Activated CD8-positive, alpha-beta memory T cell treated with anti-CD3 and anti-CD28 coated beads for 36 hours (primary cell): ENCODE results near the gene CLEC14A. TPM values are rescaled to one million over a fixed set of nuclear protein-coding genes. Genes with fewer than 3 reads are reported as not detected.

ENCODE experiments used
- CTCF ChIA-PET: fragments of 350-600 bp; sonication (Branson Sonifier 250); formaldehyde crosslinking; loops from one replicate; lab custom pipeline; 2021; ENCODE audit warnings: antibody characterized with exemption; lab: Charles Lee
- POLR2A ChIA-PET: fragments of 350-600 bp; sonication (Branson Sonifier 250); formaldehyde crosslinking; loops from one replicate; lab custom pipeline; 2021; ENCODE audit warnings: antibody characterized with exemption; lab: Charles Lee
- total RNA-seq, 2 experiments: library from RNA; stranded (reverse); gene quantifications; one replicate each; pipeline ENCODE4 v1.2.3, GENCODE V29; 2021

Gene CLEC14A
- total RNA-seq, 2 experiments from 2014 or later, result not detected

DNA sequence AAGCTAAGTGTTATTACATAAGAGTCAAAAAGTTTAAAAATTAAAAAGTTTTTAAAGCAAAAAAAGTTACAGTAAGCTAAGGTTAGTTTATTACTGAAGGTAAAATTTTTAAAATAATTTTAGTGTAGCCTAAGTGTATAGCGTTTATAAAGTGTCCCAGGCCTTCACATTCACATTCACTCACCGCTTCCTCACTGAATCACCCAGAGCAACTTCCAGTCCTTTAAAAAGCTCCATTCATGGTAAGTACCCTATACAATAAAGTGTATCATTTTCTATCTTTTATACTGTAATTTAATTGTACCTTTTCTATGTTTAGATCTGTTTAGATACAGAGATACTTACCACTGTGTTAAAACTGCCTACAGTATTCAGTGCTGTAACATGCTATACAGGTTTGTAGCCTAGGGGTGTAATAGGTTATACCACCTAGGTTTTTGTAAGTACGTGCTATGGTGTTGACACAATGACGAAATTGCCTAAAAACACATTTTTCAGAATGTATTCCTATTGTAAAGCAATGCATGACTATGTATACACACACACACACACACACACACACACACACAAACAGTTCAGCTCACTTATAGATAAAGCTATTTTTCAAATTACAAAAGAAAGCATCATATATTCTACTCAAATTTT, 3.7 kb downstream of the CLEC14A start:
- POLR2A ChIA-PET, result no interaction called here
- CTCF ChIA-PET, result no interaction called here

DNA sequence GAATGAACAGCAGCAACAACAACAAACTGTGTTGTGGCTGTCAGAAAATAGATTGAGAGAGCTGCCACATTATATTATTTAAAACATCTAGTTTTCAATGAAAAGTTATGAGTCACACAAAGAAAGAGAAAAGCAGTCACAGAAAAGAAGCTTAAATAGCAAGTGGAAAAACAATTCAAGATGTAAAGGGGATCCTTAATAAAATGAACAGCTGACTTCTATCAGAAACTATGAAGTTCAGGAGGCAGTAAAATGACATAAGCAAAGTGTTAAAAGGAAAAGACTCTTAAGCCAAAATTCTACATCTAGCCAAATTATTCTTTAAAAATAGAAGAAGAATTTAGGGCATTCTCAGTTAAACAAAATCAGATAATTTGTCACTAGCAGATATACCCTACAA, 5.6 kb downstream of the CLEC14A start:
- ChIA-PET POLR2A (no interaction called here), CTCF (no interaction called here)

DNA sequence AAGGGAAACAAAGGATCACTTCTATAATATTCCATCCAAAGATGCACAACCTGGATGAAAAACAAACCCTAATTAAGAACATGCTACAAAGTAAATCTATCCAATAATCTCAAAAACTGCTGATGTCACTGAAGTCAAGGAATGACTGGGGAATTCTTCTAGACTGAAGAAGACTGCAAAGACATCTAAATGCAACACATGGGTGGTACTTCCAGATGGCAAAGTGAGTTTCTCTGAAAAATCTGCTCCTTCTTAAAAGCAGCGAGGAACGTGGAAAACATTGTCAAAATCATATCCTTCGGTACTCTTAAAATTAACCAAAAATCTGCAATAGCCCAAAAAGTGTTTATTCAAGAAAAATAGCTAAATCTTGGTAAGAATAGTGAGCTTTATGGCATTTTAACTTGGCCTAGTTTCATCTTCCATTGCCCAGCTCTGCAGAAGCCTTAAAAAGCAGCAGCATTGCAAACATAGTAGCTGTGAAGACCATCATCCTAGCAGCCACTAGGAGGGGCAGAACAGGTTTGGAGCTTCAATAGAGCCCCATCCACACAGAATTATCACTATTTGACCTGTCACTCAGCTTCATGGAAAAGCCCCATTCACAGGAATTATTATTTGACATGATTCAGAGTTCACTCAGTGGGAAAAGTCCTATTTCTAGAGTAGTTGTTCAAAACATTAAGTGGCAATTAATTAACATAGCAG, 7.4 kb downstream of the CLEC14A start:
- POLR2A ChIA-PET, result no interaction called here
- CTCF ChIA-PET, result no interaction called here

DNA sequence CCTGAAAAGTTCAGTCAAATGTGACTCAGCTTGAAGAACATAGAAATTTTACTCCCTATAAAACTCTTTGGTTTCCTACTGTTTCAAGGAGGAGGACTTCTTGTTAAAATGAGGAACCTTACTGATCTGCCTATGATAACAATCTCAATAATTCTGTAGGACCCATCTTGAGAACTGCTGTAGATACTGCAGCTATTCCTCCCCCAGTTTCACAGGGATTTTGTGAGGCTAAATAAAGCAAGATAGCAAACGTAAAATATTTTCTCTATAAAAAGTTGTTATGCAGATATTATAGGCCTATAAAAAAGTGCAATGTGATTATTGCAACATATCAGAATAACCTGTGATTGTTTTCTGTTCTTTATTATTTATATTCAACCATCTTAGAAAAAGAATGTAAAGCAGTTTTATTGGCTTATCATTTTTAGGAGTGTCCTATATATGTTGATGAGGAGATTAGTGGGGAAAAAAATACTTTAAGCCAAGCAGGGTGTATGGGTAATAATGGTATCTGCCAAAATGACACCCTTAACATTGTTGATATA, 12.1 kb downstream of the CLEC14A start:
- CTCF ChIA-PET, result no interaction called here
- POLR2A ChIA-PET, result no interaction called here

DNA sequence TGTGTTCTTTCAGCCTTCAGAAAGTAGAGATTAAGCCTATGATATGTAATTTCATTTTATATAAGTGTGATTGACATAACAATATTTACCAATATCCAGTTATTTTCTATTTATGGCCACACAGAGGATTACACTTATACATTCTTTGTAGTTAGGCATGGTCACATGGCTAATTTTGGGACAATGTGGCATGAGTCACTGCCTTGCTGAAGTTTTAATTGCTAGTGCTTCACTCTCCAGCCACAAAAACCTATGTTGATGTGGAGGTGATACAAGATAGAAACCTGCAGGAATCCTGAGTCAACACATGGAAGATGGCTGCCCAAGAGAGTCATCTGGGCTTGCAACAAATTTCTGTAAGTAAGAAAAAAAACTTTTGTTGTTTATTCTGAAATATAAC, 17.0 kb downstream of the CLEC14A start:
- ChIA-PET CTCF (no interaction called here), POLR2A (no interaction called here)

DNA sequence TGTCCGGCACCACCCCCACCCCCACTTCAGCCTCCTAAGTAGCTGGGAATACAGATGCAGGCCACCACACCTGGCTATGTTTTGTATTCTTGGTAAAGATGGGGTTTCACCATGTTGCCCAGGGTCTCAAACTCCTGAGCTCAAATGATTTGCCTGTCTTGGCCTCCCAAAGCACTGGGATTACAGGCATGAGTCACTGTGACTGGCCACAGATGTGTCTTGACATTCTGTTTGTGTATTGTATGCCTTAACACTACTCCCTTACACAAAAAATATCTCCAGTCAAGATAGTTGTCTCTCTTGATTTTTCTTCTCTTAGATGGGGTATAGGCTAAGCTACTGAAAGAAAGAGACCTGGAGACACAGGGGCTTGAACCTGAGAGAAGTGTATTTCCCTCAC, 17.6 kb downstream of the CLEC14A start:
- POLR2A ChIA-PET, result no interaction called here
- CTCF ChIA-PET, result no interaction called here

DNA sequence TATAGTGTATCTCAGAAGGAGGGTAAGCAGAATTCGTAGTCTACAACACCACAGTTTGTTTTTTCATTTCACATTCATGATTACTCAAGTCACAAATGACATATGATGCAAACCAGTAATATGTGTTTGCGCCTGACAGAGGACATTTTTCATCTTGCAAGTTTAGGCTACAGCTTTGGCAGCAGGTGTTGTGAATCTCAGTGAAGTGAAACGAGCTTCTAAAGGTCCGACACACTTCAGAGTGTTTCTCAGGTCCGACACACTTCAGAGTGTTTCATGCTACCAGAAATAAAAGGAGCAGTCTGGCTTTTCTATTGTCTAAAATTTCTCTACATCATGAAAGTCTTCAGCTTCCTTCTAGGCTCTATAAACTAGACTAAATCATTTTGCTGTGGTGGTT, 22.7 kb downstream of the CLEC14A start:
- POLR2A ChIA-PET, result no interaction called here
- CTCF ChIA-PET, result no interaction called here

DNA sequence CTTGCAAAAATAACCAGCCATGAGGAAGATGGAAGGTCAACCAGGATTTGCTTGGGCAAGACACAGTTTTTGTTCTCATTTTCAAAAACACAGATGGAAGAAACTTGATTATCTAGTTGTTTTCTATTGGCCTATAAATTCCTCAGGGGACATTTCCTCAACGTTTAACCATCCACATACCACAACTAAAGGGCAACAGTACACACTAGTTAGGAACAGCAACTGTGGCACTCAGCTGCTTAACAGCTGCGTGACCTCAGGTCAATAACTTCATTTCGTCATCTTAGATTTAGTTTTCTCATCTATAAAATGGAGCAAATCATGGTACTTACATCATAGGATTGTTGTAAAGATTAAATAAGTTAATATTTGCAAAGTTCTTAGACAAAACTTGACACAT, 29.5 kb downstream of the CLEC14A start:
- POLR2A ChIA-PET, result no interaction called here
- CTCF ChIA-PET, result no interaction called here

DNA sequence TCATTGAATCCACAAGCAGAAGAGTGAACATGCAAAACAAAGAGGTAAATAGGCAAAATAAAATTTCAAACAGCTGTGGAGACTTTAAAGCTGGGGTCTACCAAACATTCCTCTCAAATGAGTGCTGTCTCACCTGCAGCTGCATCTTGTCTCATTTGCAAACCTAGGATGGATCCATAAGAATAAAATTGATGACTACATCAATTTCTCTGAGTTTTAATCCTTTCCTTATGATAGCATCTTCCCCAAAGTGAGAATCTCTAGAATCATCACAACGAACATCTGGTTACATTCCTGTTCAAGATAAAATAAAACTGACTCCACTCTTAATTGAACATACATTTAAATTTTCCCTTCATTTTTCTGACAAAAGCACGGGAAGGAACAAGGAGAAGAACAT, 29.9 kb downstream of the CLEC14A start:
- ChIA-PET POLR2A (no interaction called here), CTCF (no interaction called here)

DNA sequence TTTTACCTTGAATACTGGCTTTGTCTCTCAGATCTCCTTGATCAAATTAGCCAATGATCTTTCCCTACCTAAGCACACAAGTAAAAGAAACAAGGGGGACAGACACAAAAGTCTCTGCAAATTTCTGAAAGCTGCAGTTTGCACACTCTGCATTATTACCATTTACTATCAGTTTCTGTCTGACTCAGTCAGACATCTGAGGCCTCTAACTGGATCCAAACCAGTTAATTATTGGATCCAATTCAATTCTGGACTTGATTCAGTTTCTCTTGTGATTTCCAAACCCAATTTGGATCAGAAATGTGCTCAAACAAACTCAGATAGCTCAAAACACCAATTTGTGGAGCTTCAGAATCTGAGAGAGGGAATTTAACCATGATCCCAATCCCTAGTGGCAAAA, 31.6 kb downstream of the CLEC14A start:
- ChIA-PET CTCF (no interaction called here), POLR2A (no interaction called here)

DNA sequence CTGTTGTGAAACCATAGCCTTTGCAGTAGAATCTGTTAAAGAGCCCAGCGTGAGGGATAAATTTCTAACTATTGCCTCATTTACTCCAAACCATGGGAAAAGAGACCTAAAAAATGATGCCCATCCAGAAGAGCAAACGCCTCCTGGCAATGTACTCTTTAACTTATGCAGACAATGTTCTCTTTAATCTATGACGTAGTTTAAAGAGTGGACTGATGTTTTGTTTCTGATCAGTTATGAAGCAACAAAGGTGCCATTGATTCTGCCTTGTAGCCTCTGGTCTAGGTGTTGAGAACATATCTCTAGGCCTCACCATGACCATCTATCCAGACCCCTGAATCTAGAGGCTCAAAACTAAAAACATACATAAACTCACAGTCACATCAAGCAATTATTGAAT, 34.8 kb downstream of the CLEC14A start:
- ChIA-PET CTCF (no interaction called here), POLR2A (no interaction called here)

DNA sequence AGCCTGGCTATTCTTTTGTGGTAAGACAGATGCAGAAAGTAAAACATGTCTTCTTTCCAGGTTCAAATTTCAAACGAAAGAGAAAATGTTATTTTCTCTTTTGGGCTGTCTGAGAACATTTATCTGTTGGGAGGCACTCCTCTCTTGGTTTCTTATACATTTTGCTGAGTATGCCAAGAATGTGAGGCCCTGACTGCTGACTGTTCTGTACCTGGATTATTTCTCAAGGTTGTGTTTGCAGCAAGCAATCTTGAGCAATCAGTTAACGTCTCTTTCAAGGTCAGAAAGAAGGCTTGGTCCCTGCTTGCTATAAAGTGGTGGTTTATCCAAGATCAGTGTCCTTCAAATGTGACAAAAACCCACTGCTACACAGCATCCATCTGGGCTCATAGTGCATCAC, 38.3 kb downstream of the CLEC14A start:
- ChIA-PET POLR2A (no interaction called here), CTCF (no interaction called here)

DNA sequence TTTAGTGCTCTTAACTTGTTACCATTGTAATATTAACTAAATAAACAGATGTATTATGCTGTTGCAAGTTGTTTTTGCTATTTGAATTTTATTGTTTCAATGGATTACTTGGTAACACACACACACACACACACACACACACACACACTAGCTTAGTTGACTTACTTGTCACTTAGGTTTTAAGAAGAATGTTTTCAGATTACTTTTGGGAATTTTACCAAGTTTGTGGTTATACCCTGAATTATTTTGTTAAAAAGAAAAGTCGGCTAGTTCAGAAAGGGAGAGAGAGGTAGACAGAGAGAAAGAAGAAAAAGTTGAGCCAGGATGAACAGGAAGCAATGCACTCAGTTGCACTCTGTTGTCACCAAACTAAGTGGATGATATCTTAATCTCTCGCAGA, 42.9 kb downstream of the CLEC14A start:
- ChIA-PET CTCF (no interaction called here), POLR2A (no interaction called here)

DNA sequence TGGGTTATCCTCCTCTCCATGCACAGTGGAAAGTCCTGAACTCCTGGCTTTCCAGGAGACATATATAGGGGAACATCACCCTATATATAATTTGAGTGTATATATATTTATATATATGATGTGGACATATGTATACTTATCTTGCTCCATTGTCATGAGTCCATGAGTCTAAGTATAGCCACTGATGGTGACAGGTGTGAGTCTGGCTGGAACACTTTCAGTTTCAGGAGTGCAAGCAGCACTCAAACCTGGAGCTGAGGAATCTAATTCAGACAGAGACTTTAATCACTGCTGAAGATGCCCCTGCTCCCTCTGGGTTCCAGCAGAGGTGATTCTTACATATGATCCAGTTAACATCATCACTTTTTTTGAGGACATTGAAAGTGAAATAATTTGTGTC, 43.8 kb downstream of the CLEC14A start:
- ChIA-PET POLR2A (no interaction called here), CTCF (no interaction called here)

DNA sequence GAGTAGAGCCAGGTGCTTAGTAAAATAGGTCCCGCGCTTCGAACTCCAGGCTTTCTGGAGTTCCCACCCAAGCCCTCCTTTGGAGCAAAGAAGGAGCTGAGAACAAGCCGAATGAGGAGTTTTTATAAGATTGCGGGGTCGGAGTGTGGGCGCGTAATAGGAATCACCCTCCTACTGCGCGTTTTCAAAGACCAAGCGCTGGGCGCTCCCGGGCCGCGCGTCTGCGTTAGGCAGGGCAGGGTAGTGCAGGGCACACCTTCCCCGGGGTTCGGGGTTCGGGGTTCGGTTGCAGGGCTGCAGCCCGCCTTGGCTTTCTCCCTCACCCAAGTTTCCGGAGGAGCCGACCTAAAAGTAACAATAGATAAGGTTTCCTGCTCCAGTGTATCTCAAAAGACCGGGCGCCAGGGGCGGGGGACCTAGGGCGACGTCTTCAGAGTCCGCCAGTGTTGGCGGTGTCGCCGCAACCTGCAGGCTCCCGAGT, 44.6 kb downstream of the CLEC14A start:
- CTCF ChIA-PET, result no interaction called here
- POLR2A ChIA-PET, result no interaction called here

DNA sequence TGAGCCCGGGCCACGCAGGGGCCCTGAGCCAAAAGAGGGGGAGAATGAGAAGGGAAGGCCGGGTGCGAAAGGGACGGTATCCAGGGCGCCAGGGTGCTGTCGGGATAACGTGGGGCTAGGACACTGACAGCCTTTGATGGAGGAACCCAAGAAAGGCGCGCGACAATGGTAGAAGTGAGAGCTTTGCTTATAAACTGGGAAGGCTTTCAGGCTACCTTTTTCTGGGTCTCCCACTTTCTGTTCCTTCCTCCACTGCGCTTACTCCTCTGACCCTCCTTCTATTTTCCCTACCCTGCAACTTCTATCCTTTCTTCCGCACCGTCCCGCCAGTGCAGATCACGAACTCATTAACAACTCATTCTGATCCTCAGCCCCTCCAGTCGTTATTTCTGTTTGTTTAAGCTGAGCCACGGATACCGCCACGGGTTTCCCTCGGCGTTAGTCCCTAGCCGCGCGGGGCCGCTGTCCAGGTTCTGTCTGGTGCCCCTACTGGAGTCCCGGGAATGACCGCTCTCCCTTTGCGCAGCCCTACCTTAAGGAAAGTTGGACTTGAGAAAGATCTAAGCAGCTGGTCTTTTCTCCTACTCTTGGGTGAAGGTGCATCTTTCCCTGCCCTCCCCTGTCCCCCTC, 45.2 kb downstream of the CLEC14A start:
- CTCF ChIA-PET, result no interaction called here
- POLR2A ChIA-PET, result no interaction called here

DNA sequence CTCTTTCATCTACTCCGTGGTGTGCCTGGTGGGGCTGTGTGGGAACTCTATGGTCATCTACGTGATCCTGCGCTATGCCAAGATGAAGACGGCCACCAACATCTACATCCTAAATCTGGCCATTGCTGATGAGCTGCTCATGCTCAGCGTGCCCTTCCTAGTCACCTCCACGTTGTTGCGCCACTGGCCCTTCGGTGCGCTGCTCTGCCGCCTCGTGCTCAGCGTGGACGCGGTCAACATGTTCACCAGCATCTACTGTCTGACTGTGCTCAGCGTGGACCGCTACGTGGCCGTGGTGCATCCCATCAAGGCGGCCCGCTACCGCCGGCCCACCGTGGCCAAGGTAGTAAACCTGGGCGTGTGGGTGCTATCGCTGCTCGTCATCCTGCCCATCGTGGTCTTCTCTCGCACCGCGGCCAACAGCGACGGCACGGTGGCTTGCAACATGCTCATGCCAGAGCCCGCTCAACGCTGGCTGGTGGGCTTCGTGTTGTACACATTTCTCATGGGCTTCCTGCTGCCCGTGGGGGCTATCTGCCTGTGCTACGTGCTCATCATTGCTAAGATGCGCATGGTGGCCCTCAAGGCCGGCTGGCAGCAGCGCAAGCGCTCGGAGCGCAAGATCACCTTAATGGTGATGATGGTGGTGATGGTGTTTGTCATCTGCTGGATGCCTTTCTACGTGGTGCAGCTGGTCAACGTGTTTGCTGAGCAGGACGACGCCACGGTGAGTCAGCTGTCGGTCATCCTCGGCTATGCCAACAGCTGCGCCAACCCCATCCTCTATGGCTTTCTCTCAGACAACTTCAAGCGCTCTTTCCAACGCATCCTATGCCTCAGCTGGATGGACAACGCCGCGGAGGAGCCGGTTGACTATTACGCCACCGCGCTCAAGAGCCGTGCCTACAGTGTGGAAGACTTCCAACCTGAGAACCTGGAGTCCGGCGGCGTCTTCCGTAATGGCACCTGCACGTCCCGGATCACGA, 46.0 kb downstream of the CLEC14A start:
- POLR2A ChIA-PET, result no interaction called here

DNA sequence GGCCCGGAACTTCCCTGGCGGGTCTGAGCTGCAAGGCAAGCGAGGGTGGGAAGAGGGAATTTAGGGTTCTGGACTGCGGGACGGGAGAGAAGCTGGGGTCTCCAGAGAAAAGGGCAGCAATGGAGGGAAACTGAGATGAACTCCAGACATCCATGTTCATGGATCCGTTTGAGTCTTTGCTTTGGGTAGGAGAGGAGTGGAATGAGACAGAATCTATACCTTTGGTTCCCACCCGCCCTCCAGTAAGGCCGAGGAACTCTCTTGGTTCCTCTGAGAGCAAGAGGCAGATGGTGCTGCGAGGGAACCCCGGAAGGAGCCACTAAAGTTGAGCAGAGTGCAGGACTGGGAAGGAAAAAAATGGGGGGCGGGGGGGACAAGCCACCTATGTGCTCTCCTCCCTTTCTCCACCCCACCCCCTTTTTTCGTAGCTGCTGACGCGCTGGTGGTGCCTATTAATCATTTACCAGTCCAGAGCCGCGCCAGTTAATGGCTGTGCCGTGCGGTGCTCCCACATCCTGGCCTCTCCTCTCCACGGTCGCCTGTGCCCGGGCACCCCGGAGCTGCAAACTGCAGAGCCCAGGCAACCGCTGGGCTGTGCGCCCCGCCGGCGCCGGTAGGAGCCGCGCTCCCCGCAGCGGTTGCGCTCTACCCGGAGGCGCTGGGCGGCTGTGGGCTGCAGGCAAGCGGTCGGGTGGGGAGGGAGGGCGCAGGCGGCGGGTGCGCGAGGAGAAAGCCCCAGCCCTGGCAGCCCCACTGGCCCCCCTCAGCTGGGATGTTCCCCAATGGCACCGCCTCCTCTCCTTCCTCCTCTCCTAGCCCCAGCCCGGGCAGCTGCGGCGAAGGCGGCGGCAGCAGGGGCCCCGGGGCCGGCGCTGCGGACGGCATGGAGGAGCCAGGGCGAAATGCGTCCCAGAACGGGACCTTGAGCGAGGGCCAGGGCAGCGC, 47.0 kb downstream of the CLEC14A start:
- ChIA-PET POLR2A (no interaction called here), CTCF (interaction anchor here (0.6 kb wide), 1 partner anchor 746 kb away, joined by 3 read pairs; no protein-coding TSS in a partner anchor)

More for the DNA sequence above, 46.0 kb downstream of the CLEC14A start:
- CTCF ChIA-PET, result no interaction called here
